IPS-NIHi7 (cell line): ENCODE data around the gene SRPK2.

Source experiments
- DNase-seq: peaks from one replicate; pipeline ENCODE4 v3.0.0; 2012; ENCODE audit warnings: mixed read lengths; ENCODE audit errors: extremely low spot score

SRPK2 gene

DNA sequence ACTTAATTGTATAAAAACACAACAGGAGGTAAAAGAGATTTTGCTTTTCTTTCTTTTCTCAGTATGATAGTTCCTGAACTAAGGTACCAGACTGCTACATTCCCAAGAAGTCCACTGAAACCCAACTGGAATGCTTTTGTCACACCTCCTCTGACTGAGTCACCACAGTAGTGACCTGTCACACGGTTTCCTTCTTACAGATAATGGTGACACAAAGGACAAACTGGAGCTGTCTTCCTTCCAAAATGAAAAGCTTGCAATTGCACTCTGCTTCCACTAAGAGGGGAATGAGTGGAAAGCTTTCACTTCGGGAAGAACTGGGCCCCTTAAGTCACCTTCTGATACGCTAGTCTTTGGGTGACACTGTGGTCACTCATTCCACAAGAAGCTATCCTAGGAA, 252.5 kb downstream of the SRPK2 start:
- no peak for DNase-seq

DNA sequence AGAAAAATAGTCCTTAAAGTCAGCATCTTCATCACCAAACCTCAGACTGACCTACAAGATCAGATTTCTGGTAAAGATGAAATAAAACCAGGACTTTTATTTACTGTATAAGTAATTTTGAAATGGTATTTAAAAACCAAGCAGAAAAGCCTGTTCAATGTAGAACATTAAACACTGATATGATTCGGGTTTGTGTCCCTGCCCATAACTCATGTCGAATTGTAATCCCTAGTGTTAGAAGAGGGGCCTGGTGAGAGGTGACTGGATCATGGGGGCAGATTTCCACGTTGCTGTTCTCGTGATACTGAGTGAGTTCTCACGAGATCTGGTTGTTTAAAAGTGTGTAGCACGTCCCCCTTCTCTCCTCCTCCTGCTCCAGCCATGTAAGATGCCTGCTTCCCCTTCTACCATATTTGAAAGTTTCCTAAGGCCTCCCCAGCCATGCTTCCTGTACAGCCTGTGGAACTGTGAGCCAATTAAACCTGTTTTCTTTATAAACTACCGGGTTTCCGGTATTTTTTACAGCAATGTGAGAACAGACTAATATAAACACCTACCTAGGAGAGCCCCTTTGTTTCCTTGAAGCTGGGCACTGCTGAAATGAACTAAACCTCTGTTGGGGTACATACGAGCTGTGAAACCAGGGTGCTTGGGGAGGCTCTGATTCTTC, 254.6 kb downstream of the SRPK2 start:
- no peak for DNase-seq

DNA sequence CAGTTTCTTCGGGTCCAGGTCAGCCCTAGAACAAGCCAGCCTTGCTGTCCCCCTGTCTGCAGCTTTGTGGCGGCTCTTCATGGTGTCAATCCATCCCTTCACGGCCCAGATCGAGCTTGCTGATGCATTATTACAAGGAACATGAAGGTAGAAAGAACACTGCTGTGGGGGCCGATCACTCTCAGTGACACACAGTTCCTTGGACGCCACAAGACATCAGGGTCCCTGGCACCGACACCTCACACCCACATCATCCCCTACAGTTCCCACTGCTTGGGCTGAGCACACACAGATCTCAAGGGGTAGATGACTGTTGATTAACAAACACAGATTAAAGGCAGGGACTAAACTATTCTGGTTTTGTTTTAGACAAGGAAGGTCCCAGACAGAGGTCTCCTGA, 255.4 kb downstream of the SRPK2 start:
- DNase-seq, result no peak

DNA sequence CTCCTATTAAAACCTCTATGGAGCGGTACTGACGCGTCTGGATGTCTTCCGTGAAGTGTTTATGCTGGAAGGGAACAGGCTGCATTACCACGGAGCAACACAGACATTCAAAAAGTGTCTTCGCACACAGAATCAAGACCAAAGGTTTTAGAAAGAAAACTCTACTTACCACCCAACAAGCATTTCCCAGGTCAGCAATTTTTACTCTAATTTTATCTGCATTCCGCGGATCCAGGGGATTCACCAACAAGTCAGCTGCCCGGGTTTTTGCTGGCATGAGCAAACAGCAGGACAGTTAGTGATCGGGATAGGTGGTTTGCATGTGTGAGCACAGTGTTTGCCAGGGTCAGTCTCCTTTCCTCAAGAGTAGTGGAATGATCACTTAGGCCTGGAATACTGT, 255.9 kb downstream of the SRPK2 start:
- DNase-seq, result no peak

DNA sequence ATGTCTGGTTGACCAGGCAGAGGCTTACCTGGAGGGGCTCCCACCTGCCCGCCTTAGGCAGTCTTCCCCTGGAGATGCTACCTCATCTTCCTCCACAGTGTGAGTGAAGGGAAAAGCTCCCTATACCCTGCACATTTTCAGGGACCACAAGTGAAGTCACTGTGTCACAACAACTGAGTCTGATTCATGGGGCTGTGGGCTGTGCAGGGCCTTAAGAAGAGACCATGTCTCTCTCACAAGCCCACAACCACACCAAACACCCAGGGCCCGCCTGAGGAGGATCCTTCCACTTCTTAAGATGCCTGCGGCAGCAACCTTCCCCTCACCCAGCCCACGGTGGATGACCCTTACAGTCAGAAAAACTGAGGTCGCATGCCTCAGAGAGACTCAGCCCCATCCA, 256.4 kb downstream of the SRPK2 start:
- no peak for DNase-seq

DNA sequence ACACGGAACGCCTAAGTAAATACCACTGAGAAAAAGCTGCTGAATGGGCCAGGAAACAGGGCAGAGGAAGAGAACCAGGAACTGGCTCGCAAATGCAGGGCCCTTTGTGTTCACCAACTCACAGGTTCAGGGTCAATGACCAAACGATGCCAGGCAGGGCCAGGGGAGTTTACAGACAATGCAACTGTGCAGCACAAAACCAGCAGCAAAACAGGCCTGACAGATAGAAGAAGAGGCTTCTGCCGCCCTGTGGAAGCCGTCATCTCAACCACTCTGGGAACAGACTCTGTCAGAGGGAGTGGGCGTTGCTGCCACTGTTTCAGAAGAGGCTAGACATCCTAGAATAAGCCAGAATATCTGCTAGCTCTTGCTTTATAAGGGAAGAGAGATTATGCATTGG, 256.8 kb downstream of the SRPK2 start:
- DNase-seq, result no peak

DNA sequence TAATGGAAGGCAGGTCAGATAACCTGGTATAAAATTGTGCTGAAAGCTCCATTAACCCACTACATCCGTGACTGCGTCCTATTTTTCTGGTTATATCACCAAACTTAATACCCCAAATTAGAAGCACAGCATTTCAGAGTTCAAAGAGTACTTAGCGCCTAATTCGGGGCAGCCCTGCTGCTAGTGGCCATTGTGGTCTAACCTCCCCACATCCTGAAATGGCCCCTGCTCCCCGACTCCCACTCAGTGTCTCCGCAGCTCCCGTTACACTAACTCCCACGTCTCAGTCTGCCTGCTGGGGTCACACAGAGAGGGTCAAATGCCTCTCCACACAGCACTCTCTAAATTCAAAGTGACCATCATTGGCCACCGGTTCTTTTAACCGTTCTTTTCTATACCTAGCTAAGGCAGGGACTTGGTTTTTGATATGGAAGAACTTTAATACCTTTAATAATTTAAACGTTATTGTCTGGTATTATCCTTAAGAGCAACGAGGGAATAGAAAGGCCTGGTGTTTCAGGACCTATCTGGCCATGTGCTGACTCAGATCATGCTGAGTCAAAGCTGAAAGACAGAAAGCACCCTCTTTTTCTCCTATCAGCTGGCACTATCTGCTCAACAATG, 257.6 kb downstream of the SRPK2 start:
- no peak for DNase-seq

DNA sequence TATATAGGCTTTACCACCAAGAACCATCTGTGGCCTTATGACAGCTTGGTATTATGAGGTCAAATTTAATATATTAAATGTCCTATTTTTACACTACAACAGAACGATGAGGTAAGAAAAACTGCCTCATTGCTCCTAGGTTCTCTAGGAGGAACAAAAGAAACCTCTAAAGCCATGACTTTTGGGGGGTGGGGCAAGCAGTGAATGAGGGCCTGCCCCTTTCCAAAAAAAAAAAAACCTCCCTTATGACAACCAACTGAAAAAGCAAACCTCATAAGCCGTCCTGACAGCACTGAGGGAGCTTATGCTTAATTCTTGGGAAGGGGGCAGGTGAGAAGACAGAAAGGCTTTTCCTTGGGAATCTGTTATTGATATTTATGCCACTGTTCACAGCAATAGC, 258.1 kb downstream of the SRPK2 start:
- DNase-seq, result no peak

DNA sequence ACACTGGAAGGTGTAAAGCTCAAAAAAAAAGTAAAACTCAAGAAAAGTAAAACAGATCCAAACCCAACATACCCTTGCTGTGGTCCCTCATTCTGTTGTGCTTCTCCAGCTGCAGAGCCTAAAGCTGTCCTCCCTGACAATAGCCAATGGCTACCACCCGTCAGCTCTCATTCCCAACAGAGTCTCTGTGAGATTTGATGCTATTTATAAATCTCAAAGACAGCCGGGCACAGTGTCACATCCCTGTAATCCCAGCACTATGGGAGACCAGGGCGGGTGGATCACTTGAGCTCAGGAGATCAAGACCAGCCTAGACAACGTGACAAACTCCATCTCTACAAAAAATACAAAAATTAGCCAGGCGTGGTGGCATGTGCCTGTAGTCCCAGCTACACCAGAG, 258.7 kb downstream of the SRPK2 start:
- no peak for DNase-seq

DNA sequence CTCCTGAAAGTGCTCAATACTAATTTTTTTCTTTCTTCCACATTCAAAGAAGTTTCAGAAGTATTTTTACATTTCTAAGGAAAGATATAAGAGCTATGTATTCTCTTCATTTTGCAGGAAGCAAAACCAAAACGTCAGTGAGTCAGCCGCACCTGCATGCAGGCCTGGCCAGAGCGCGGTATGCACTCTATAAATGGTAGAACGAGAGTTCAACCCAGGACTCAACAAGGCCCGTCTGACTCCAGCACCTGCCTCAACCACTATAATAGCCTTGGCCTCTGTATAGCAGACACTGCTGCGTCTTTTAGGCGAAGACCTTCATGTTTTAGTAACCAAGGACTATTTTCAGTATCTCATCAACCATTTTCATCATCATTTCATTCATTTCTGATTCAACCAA, 261.5 kb downstream of the SRPK2 start:
- no peak for DNase-seq

DNA sequence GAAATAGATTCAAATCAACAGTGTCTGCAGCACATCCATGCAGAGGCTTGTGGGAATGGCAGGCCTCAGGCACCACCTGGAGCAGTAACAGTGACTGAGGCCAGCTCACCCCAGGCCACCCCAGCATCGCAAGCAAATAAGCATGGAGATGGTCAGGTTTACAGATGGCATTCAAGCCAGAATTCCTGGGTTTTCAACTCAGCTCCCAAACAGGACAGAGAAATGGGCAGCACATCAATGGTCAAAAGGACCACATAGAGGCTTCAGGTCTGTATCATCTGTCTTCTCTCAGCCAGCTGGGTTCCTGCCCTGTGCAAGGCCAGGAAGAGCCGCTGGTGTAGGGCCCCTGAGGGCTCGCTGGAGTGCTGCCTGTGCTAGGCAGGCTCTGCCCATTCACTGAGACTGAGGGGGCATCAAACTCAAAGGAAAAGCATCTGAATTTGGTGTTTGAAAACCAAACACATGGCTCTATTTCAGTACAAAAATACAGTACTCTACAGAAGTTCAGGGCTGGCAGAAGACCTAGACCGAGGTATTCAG, 262.2 kb downstream of the SRPK2 start:
- DNase-seq, result no peak

DNA sequence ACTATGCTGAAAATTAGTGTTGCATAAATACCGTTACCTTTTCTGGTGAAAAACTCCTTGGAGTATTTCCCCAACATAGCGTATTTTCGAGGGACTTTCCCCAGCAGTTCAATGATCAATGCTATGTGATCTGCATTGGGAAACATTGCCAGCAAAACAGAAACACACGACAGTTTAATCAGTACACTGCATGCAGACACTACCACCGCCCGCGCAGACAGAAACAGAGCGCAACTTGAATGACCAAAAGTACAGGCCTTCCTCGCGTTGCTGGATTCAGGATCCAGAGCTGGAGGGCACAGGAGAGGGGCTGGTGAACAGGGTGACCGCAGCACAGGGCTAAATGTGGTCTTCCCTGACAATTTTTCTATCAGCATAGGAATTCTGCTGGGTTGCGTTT, 263.0 kb downstream of the SRPK2 start:
- no peak for DNase-seq

DNA sequence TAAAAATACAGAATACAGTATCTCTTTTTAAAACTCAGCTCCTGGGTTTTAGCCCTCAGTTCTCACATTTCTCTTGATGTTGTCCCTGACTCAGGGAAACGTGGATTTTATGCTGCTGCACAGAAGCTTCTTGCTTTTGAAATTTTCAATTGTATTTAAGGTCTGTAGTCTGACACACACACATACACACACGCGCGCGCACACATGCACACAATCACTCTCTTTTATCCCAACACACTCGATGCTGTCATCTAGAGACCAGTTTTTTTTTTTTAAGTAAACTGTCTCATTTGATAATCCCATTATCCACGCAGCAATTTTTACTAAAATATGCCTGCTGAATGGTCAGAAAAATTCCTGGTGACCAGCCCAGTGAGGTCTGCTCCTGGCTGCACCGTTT, 266.1 kb downstream of the SRPK2 start:
- no peak for DNase-seq

DNA sequence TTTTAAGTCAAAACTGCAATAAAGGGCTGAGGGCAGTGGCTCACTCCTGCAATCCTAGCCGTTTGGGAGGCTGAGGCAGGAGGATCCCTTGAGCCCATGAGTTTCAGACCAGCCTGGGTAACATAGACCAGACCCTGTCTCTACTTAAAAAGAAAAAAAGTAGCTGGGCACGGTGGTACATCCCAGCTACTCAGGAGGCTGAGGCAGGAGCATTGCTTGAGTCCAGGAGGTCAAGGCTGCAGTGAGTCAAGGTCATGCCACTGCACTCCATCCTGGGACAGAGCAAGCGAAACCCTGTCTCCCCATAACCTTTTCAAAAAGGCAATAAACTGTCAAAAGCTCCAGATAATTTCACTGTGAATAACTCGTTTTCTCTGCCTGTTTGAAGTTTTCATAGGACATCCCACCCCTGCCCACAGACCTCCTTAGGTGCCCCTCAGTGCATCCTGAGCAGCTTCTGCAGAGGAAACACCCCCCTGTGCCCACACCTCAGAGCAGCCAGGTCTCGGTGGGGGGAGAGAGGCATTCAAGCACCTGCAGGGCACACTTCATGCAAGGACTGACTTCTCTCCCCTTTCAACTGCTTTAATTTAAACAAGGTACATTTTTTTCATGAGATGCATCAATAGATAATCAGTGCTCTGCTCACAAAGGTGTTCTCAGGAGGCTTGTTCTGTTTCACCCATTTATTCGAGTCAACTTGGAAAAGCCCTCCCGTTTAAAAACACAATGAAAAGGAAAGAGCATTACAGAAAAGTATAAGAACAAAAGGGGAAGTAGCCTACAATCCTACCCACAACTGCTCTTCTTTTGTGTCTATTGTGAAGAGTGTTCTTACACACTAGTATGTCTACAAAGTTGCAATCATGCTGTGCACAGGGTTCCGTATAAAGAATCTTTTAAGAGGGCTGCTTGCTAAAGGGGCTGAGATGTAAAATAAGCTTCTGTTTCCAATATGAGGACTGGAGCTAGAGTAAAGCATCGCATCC, 269.8 kb downstream of the SRPK2 start:
- DNase-seq, result no peak

DNA sequence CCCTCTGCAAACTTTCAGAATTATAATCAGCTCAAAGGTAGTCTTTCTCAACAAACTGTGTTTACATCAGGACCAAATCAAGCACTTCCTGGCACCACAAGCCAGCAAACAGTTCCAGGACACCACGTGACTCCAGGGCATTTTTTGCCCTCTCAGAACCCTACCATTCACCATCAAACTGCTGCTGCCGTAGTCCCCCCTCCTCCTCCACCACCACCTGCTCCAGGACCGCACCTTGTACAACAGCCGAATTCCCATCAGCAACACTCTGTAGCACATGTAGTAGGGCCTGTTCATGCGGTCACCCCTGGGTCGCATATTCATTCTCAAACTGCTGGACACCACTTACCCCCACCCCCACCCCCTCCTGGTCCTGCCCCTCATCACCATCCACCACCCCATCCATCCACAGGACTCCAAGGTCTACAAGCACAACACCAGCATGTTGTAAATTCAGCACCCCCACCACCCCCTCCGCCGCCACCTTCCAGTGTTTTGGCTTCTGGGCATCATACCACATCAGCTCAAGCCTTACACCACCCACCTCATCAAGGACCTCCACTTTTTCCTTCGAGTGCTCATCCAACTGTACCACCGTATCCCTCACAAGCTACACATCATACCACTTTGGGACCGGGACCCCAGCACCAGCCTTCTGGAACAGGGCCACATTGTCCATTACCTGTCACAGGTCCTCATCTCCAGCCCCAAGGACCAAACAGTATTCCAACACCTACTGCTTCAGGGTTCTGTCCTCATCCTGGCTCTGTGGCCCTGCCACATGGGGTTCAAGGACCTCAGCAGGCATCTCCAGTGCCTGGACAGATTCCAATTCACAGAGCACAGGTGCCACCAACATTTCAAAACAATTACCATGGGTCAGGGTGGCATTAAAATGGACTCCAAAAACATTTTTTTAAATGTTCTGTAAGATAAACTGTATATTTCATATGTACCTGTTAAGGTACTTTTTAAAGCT, 276.0 kb downstream of the SRPK2 start:
- no peak for DNase-seq

DNA sequence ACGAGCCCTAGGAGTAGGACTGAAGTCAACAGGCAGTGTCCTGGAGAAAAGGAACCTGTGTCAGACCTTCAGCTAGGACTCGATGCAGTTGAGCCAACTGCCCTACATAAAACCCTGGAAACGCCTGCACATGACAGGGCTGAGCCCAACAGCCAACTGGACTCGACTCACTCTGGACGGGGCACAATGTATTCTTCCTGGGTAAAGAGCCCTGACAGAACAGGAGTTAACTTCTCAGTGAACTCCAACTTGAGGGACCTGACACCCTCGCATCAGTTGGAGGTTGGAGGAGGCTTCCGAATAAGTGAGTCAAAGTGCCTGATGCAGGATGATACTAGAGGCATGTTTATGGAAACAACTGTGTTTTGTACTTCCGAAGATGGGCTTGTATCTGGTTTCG, 281.3 kb downstream of the SRPK2 start:
- DNase-seq, result no peak

DNA sequence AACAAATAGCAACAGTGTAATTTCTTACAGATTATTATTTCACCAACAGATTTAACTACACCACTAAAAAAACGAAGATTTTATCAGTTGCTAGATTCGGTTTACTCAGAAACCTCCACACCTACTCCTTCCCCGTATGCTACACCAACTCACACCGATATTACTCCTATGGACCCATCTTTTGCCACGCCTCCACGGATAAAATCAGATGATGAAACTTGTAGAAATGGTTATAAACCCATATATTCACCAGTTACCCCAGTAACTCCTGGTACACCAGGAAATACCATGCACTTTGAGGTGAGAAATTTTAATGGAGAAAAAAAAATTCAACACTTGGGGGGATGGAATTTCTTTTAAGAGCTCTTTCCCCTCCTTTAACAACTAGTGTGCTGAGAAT, 282.2 kb downstream of the SRPK2 start:
- no peak for DNase-seq

DNA sequence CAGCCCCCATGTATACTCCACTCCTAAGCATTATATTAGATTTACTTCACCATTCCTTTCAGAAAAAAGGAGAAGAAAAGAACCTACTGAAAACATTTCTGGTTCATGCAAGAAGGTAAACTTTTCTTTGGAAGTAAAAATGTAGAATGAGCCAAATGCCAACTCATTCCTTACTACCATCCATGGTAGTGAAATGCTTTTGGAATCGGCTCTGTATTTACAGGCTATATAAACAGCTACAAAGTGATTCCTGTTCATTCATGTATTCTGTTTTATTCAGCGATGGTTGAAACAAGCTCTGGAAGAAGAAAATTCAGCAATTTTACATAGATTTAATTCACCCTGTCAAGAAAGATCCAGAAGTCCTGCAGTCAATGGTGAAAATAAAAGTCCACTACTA, 283.1 kb downstream of the SRPK2 start:
- DNase-seq, result no peak

DNA sequence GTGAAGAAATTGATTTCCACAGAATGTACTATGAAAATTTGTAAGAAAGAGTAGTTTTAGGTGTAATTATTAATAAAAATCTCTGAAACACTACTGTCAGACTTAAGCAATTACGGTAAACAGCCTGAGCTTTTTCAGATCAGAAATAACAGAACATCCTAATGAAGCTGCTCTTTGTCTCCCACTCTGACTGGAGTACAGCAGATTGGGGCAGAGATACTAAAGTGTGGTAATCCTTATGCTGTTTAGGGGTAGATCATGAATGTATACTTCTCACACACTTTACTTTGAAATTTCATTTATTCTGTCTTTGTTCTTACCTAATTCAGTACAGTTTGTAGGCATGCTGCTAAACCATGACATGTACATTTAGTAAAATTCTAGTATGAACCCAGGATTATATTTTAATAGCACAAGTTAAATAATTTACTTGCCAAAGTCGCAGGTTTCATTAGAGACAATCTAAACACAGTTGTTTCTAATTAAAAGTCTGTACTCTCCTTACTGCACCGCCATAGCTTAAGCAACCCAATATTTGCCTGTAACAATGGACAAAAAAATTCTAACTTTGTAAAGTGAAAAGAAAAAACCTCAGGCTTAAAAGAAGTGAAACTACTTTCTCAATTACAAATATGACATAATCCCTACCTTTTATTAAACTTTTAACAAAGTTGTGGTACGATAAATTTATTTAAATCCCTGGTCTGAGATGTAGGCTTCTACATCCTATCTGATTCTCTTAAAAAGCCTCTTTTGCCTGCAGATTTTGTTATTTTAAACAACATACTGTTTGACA, 286.0 kb downstream of the SRPK2 start:
- no peak for DNase-seq

DNA sequence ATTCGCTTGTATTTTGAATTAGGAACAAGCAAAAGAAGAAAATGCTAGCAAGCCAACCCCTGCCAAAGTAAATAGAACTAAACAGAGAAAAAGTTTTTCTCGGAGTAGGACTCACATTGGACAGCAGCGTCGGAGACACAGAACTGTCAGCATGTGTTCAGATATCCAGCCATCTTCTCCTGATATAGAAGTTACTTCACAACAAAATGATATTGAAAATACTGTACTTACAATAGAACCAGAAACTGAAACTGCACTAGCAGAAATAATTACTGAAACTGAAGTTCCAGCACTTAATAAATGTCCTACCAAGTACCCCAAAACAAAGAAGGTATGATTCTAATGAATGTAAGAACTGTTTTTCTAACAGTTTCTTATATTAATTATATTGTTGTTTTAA, 286.9 kb downstream of the SRPK2 start:
- DNase-seq, result no peak
